HEK293 (cell line): ENCODE measurements around the gene CACNG4.

Source experiments
- CTCF ChIA-PET: fragments of 350-600 bp; formaldehyde crosslinking; extraction: SDS; loops from one replicate; lab custom pipeline; 2021; ENCODE audit warnings: antibody characterized with exemption; lab: Yijun Ruan, JAX
- POLR2A ChIA-PET: fragments of 300-600 bp; formaldehyde crosslinking; extraction: SDS; loops from one replicate; lab custom pipeline; 2020; ENCODE audit warnings: antibody characterized with exemption, inconsistent platforms; lab: Yijun Ruan, JAX
- H3K27ac ChIP-seq: fragments of 200-500 bp; sonication (Bioruptor generic); 2 replicates; pipeline ENCODE4 v1.5.1; 2014; ENCODE audit warnings: low read depth, low read length, control low read depth, inconsistent platforms; ENCODE audit errors: extremely low read depth
- H3K36me3 ChIP-seq, 2 experiments: fragments of 200-500 bp in 1 of 2; sonication (Bioruptor generic) in 1 of 2; 1 replicate in 1 of 2; 2 replicates in 1 of 2; pipeline ENCODE4 v1.5.1; 2014 to 2017; ENCODE audit warnings: inconsistent platforms in 2 of 2, low read length in 2 of 2; ENCODE audit not compliant: control insufficient read depth in 2 of 2, insufficient read depth in 1 of 2
- H3K4me1 ChIP-seq: fragments of 200-500 bp; sonication (Bioruptor generic); 2 replicates; pipeline ENCODE4 v1.5.1; 2014; ENCODE audit warnings: mild to moderate bottlenecking, low read length, inconsistent platforms; ENCODE audit not compliant: control insufficient read depth, insufficient read depth
- H3K4me3 ChIP-seq: 2 replicates; pipeline ENCODE4 v1.5.1; 2011; ENCODE audit warnings: low read depth, mild to moderate bottlenecking, control low read depth, low read length, moderate library complexity
- H3K9me3 ChIP-seq: fragments of 200-500 bp; sonication (Bioruptor generic); 2 replicates; pipeline ENCODE4 v1.5.1; 2014; ENCODE audit warnings: low read depth, low read length, inconsistent platforms; ENCODE audit not compliant: control insufficient read depth, insufficient read depth
- ATF2 ChIP-seq: fragments of 450-650 bp; formaldehyde crosslinking; IDR thresholded peaks from 2 replicates; pipeline ENCODE4 v1.5.1; 2016; ENCODE audit warnings: missing biosample characterization, missing genetic modification characterization, low read depth
- EGR2 ChIP-seq: fragments of 450-650 bp; formaldehyde crosslinking; IDR thresholded peaks from 2 replicates; pipeline ENCODE4 v1.5.1; 2016; ENCODE audit warnings: low read depth, missing biosample characterization, missing genetic modification characterization
- FEZF1 ChIP-seq: fragments of 450-650 bp; formaldehyde crosslinking; IDR thresholded peaks from 2 replicates; pipeline ENCODE4 v1.5.1; 2016; ENCODE audit warnings: missing biosample characterization, missing genetic modification characterization
- GLIS2 ChIP-seq: fragments of 450-650 bp; formaldehyde crosslinking; IDR thresholded peaks from 2 replicates; pipeline ENCODE4 v1.5.1; 2016; ENCODE audit warnings: missing biosample characterization, missing genetic modification characterization
- HOXD13 ChIP-seq: sonication (generic); formaldehyde crosslinking; IDR thresholded peaks from 2 replicates; pipeline ENCODE4 v1.8.0; 2022; ENCODE audit warnings: missing genetic modification reagents, borderline replicate concordance
- KLF8 ChIP-seq: fragments of 450-650 bp; formaldehyde crosslinking; IDR thresholded peaks from 2 replicates; pipeline ENCODE4 v1.5.1; 2016; ENCODE audit warnings: missing biosample characterization, missing genetic modification characterization
- PRDM1 ChIP-seq: fragments of 450-650 bp; formaldehyde crosslinking; IDR thresholded peaks from 2 replicates; pipeline ENCODE4; 2016; ENCODE audit warnings: missing biosample characterization, missing genetic modification characterization
- PRDM4 ChIP-seq: fragments of 450-650 bp; formaldehyde crosslinking; IDR thresholded peaks from 2 replicates; pipeline ENCODE4 v1.5.1; 2017; ENCODE audit warnings: missing biosample characterization, missing genetic modification characterization
- ZBTB48 ChIP-seq: fragments of 450-650 bp; formaldehyde crosslinking; IDR thresholded peaks from 2 replicates; pipeline ENCODE4 v1.5.1; 2016; ENCODE audit warnings: missing biosample characterization, missing genetic modification characterization
- ZEB2 ChIP-seq: fragments of 450-650 bp; formaldehyde crosslinking; IDR thresholded peaks from 2 replicates; pipeline ENCODE4 v1.5.1; 2016; ENCODE audit warnings: missing biosample characterization, missing genetic modification characterization
- ZFHX2 ChIP-seq: fragments of 450-650 bp; formaldehyde crosslinking; conservative IDR thresholded peaks from 2 replicates; pipeline ENCODE4 v1.5.1; 2016; ENCODE audit warnings: missing biosample characterization, missing genetic modification characterization
- ZNF10 ChIP-seq: fragments of 450-650 bp; formaldehyde crosslinking; IDR thresholded peaks from 2 replicates; pipeline ENCODE4 v1.5.1; 2017; ENCODE audit warnings: missing biosample characterization, missing genetic modification characterization
- ZNF155 ChIP-seq: fragments of 450-650 bp; formaldehyde crosslinking; IDR thresholded peaks from 2 replicates; pipeline ENCODE4 v1.5.1; 2016; ENCODE audit warnings: missing biosample characterization, missing genetic modification characterization
- ZNF169 ChIP-seq: fragments of 450-650 bp; formaldehyde crosslinking; IDR thresholded peaks from 2 replicates; pipeline ENCODE4 v1.5.1; 2016; ENCODE audit warnings: missing biosample characterization, missing genetic modification characterization
- ZNF19 ChIP-seq: fragments of 450-650 bp; formaldehyde crosslinking; IDR thresholded peaks from 2 replicates; pipeline ENCODE4; 2016; ENCODE audit warnings: missing biosample characterization, missing genetic modification characterization, low read depth
- ZNF2 ChIP-seq: fragments of 450-650 bp; formaldehyde crosslinking; IDR thresholded peaks from 2 replicates; pipeline ENCODE4 v1.5.1; 2016; ENCODE audit warnings: missing biosample characterization, missing genetic modification characterization
- ZNF223 ChIP-seq: fragments of 450-650 bp; formaldehyde crosslinking; IDR thresholded peaks from 2 replicates; pipeline ENCODE4 v1.5.1; 2016; ENCODE audit warnings: missing biosample characterization, missing genetic modification characterization
- ZNF239 ChIP-seq: fragments of 450-650 bp; formaldehyde crosslinking; IDR thresholded peaks from 2 replicates; pipeline ENCODE4 v1.5.1; 2016; ENCODE audit warnings: missing biosample characterization, missing genetic modification characterization
- ZNF274 ChIP-seq, 2 experiments: fragments of 200-500 bp in 1 of 2; fragments of 450-650 bp in 1 of 2; sonication (Bioruptor generic) in 1 of 2; formaldehyde crosslinking in 1 of 2; IDR thresholded peaks; 2 replicates each; pipeline versions ENCODE4 v1.5.1 to v1.6.1; 2014 to 2016; ENCODE audit warnings: borderline replicate concordance in 1 of 2, inconsistent platforms in 1 of 2, low read length in 1 of 2, missing biosample characterization in 1 of 2, missing genetic modification characterization in 1 of 2
- ZNF354C ChIP-seq: fragments of 450-650 bp; formaldehyde crosslinking; IDR thresholded peaks from 2 replicates; pipeline ENCODE4 v1.5.1; 2016; ENCODE audit warnings: missing biosample characterization, missing genetic modification characterization, low read depth, borderline replicate concordance
- ZNF423 ChIP-seq: fragments of 450-650 bp; formaldehyde crosslinking; IDR thresholded peaks from 2 replicates; pipeline ENCODE4 v1.5.1; 2016; ENCODE audit warnings: missing biosample characterization, missing genetic modification characterization
- ZNF433 ChIP-seq: fragments of 450-650 bp; formaldehyde crosslinking; IDR thresholded peaks from 2 replicates; pipeline ENCODE4 v1.5.1; 2016; ENCODE audit warnings: missing biosample characterization, missing genetic modification characterization, low read depth
- ZNF510 ChIP-seq: fragments of 450-650 bp; formaldehyde crosslinking; IDR thresholded peaks from 2 replicates; pipeline ENCODE4 v1.5.1; 2018; ENCODE audit warnings: mild to moderate bottlenecking, missing genetic modification characterization, missing biosample characterization; ENCODE audit not compliant: insufficient replicate concordance
- ZNF514 ChIP-seq: fragments of 450-650 bp; formaldehyde crosslinking; IDR thresholded peaks from 2 replicates; pipeline ENCODE4 v1.5.1; 2016; ENCODE audit warnings: missing biosample characterization, missing genetic modification characterization
- ZNF549 ChIP-seq: fragments of 450-650 bp; IDR thresholded peaks from 2 replicates; pipeline ENCODE4 v1.5.1; 2018; ENCODE audit warnings: missing biosample characterization, missing genetic modification characterization, mild to moderate bottlenecking, inconsistent platforms, moderate library complexity
- ZNF585B ChIP-seq: fragments of 450-650 bp; formaldehyde crosslinking; IDR thresholded peaks from 2 replicates; pipeline ENCODE4 v1.5.1; 2016; ENCODE audit warnings: missing biosample characterization, missing genetic modification characterization
- ZNF600 ChIP-seq: fragments of 450-650 bp; formaldehyde crosslinking; IDR thresholded peaks from 2 replicates; pipeline ENCODE4 v1.5.1; 2016; ENCODE audit warnings: missing biosample characterization, missing genetic modification characterization
- ZNF624 ChIP-seq: fragments of 450-650 bp; formaldehyde crosslinking; IDR thresholded peaks from 2 replicates; pipeline ENCODE4 v1.5.1; 2017; ENCODE audit warnings: missing biosample characterization, missing genetic modification characterization
- ZNF76 ChIP-seq: fragments of 450-650 bp; formaldehyde crosslinking; IDR thresholded peaks from 2 replicates; pipeline ENCODE4; 2016; ENCODE audit warnings: low read depth, missing biosample characterization, missing genetic modification characterization, borderline replicate concordance
- ZNF843 ChIP-seq: fragments of 450-650 bp; formaldehyde crosslinking; IDR thresholded peaks from 2 replicates; pipeline ENCODE4 v1.5.1; 2016; ENCODE audit warnings: missing biosample characterization, missing genetic modification characterization
- ZSCAN16 ChIP-seq: fragments of 450-650 bp; formaldehyde crosslinking; IDR thresholded peaks from 2 replicates; pipeline ENCODE4 v1.5.1; 2016; ENCODE audit warnings: missing biosample characterization, missing genetic modification characterization
- ZXDB ChIP-seq: fragments of 450-650 bp; formaldehyde crosslinking; IDR thresholded peaks from 2 replicates; pipeline ENCODE4 v1.5.1; 2016; ENCODE audit warnings: missing biosample characterization, missing genetic modification characterization

Gene CACNG4

GRCh38 chr17:67021196-67021595, 56.7 kb downstream of the CACNG4 start:
- Histone ChIP-seq H3K36me3 (no peaks in the 10 kb centered on the region), H3K9me3 (no peaks in the 10 kb centered on the region)
- POLR2A ChIA-PET: no interaction called here
- no peak for TF ChIP-seq ZNF19
- no peak for TF ChIP-seq ZNF239 (tag by site-specific recombination)
- no peak for TF ChIP-seq ZNF433
- TF ChIP-seq ZFHX2 (tag by site-specific recombination): peak; percentile 42
- no peak for TF ChIP-seq ZSCAN16 (tag by site-specific recombination)
- TF ChIP-seq EGR2: 0 out of 2 replicates have a peak, but pooled peaks have one; percentile 28
- TF ChIP-seq ZNF76 (tag by site-specific recombination): no peak
- no peak for TF ChIP-seq ZNF169
- TF ChIP-seq, all 188 proteins: peak for 2
- Histone ChIP-seq H3K4me1 (no peaks in the 10 kb centered on the region), H3K4me3 (no peak overlapping the region), H3K27ac (no peak overlapping the region)
- CTCF ChIA-PET: interaction anchor here (0.6 kb wide), 1 partner anchor 55 kb away, joined by 4 read pairs; no protein-coding TSS in a partner anchor

DNA sequence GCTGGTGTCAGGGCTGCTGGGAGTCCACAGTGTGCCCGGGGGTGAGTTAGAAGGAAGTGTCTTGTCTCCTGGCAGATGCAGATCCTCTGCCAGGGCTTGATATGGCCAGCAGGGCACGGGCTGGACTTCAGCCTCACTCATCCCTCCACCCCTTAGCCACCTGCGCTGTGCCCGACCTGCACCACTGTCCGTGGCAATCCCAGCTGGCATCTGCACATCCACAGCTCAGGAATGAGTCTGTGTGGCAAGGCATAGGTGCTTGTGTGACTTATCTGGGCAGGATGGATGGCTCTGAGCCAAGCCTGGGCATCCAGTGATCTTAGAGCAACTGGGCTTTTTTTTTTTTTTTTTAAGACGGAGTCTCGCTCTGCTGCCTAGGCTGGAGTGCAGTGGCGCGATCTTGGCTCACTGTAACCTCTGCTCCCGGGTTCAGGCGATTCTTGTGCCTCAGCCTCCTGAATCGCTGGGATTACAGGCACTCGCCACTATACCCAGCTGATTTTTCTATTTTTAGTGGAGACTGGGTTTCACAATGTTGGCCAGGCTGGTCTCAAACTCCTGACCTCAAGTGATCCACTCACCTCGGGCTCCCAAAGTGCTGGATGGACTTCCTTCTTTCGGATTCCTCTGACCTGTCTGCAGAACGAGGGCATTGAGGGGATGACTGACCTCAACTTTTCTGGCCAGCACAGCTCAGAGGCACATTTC, 57.4 kb downstream of the CACNG4 start:
- Histone ChIP-seq H3K27ac (no peak overlapping the region), H3K4me1 (no peaks in the 10 kb centered on the region), H3K9me3 (no peaks in the 10 kb centered on the region), H3K4me3 (no peak overlapping the region), H3K36me3 (no peaks in the 10 kb centered on the region)
- TF ChIP-seq ZNF549 (tag by site-specific recombination) (no peak), ZNF423 (tag by site-specific recombination) (no peak), ZBTB48 (tag by site-specific recombination) (no peak), ATF2 (tag by site-specific recombination) (no peak), ZNF2 (tag by site-specific recombination) (no peak), ZNF10 (no peak), ZNF354C (tag by site-specific recombination) (no peak), ZNF585B (tag by site-specific recombination) (no peak), ZNF223 (tag by site-specific recombination) (no peak), ZNF510 (no peak), ZNF624 (tag by site-specific recombination) (no peak), ZXDB (no peak)
- ChIA-PET POLR2A (no interaction called here), CTCF (interaction anchor here (0.6 to 0.8 kb wide), 3 partner anchors 18 to 294 kb away, joined by 3 to 4 read pairs (median 4); no protein-coding TSS in a partner anchor)

DNA sequence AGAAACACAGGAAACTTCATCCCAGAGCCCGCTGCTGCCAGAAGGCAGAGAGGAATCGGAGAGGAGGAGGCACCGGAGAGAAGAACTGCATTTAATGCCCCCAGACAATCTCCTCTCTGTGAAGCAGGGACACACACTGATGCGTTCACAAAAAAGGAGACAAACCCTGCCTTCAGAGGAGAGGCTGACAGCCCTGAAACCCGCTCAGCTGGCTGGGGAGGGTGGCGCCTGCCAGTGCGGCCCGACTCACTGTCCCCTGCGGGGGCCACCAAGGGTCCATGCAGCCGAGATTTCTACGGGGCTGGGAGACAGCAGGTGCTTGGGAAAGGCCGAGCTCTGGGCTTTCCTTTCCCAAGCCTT, 57.9 kb downstream of the CACNG4 start:
- POLR2A ChIA-PET: no interaction called here
- H3K4me3 ChIP-seq: no peak overlapping the region
- H3K36me3 ChIP-seq: no peaks in the 10 kb centered on the region
- H3K27ac ChIP-seq: no peak overlapping the region
- H3K4me1 ChIP-seq: no peaks in the 10 kb centered on the region
- CTCF ChIA-PET: interaction anchor here (0.6 to 0.8 kb wide), 2 partner anchors 19 to 294 kb away, joined by 3 to 4 read pairs; no protein-coding TSS in a partner anchor
- no peaks in the 10 kb centered on the region for H3K9me3 ChIP-seq
- no peak for TF ChIP-seq ZNF514
- no peak for TF ChIP-seq HOXD13
- no peak for TF ChIP-seq ZNF843 (tag by site-specific recombination)
- TF ChIP-seq ZNF600 (tag by site-specific recombination): no peak
- no peak for TF ChIP-seq GLIS2
- TF ChIP-seq PRDM1 (tag by site-specific recombination): no peak
- TF ChIP-seq ZNF155 (tag by site-specific recombination): no peak
- no peak for TF ChIP-seq ZNF274 (IDR thresholded peaks at IDR 0.05; ENCODE audit: low read length)
- no peak for TF ChIP-seq ZNF274 (tag by site-specific recombination; IDR thresholded peaks at IDR 0.05; ENCODE audit: borderline replicate concordance)
- no peak for TF ChIP-seq ZNF223 (tag by site-specific recombination)
- TF ChIP-seq ZEB2 (tag by site-specific recombination): no peak
- TF ChIP-seq FEZF1: no peak
- TF ChIP-seq KLF8 (tag by site-specific recombination): no peak
- TF ChIP-seq PRDM4: no peak
